ENCODE data around the gene BATF2. TPM values are rescaled to one million over a fixed set of nuclear protein-coding genes. Genes with fewer than 3 reads are reported as not detected.

The BATF2 gene
- polyA plus RNA-seq, 1 of the 3 experiments (the other 2 are of a cell fraction): 0.20 TPM

GRCh38 chr11:64999478-64999877 is 2.7 kb upstream of the BATF2 start (continued):
- TF ChIP-seq IRF3 (IDR thresholded peaks at IDR 0.05; ENCODE audit: low read depth, low read length) (no peak), RCOR1 (IDR thresholded peaks at IDR 0.05; ENCODE audit: low read length) (no peak), SMC3 (IDR thresholded peaks at IDR 0.05; ENCODE audit: low read depth, low read length) (no peak), NRF1 (IDR thresholded peaks at IDR 0.05; ENCODE audit: low read depth, low read length) (no peak), GABPA (IDR thresholded peaks at IDR 0.05; ENCODE audit: low read depth) (no peak), POLR2AphosphoS5 (IDR thresholded peaks at IDR 0.05; ENCODE audit: low read depth, low read length) (no peak)
- TF ChIP-seq, protein P1, sequence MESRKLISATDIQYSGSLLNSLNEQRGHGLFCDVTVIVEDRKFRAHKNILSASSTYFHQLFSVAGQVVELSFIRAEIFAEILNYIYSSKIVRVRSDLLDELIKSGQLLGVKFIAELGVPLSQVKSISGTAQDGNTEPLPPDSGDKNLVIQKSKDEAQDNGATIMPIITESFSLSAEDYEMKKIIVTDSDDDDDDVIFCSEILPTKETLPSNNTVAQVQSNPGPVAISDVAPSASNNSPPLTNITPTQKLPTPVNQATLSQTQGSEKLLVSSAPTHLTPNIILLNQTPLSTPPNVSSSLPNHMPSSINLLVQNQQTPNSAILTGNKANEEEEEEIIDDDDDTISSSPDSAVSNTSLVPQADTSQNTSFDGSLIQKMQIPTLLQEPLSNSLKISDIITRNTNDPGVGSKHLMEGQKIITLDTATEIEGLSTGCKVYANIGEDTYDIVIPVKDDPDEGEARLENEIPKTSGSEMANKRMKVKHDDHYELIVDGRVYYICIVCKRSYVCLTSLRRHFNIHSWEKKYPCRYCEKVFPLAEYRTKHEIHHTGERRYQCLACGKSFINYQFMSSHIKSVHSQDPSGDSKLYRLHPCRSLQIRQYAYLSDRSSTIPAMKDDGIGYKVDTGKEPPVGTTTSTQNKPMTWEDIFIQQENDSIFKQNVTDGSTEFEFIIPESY (IDR thresholded peaks at IDR 0.05; ENCODE audit: borderline replicate concordance, low read depth): no peak

DNA sequence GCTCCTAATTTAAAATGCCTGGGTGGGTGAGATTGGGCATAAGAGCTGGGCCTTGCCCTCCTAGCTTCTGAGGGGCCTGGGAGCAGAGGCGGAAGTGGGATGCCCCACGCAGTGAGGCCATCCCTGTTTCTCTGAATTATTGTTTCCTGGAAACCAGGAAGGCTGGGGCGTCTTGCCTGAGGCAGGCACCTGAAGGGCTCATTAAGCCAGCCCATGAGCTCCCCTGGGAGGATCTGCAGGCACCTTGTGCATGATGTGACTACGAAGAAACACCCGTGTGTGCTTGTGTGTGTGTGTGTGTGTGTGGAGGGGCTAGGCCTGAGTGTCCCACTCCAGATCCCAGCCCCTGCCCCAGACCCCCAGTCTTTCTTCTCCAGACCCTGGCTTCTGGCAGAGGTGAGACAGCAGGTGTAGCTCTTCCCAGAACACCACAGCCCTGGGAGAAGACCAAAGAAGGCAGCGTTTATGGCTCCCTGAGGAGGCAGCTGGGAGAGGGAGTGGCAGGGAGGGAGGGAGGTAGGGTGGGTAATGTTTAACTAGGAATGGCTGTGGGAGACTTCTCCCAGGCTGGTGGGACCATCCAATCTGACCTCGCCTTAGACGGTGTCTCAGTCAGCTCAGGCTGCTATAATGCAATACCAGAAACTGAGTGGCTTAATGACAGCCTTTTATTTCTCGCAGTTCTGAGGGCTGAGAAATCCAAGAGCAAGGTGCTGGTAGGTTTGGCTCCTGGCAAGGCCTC is 2.1 kb upstream of the BATF2 start:
- no peaks in the 10 kb centered on the region for H3K9me2 ChIP-seq
- no peaks in the 10 kb centered on the region for H3F3A ChIP-seq (replicated peaks; ENCODE audit: insufficient read depth)
- H3K79me2 ChIP-seq (ENCODE audit: insufficient read depth): no peaks in the 10 kb centered on the region
- H3K27ac ChIP-seq (ENCODE audit: low read depth in 2 of 2, low read length in 1 of 2): no peak overlapping the region
- H3K9me3 ChIP-seq: no peaks in the 10 kb centered on the region
- no peaks in the 10 kb centered on the region for H4K20me1 ChIP-seq (ENCODE audit: insufficient read depth)
- TF ChIP-seq GATA2 (CRISPR knock-in tag; IDR thresholded peaks at IDR 0.05): no peak
- TF ChIP-seq YY1 (IDR thresholded peaks at IDR 0.05; ENCODE audit: low read depth): no peak
- TF ChIP-seq SMC3 (IDR thresholded peaks at IDR 0.05; ENCODE audit: low read depth, low read length): no peak
- TF ChIP-seq, protein P1 (IDR thresholded peaks at IDR 0.05; ENCODE audit: borderline replicate concordance, low read depth): no peak
- no peak for TF ChIP-seq PBX3 (IDR thresholded peaks at IDR 0.05)
- TF ChIP-seq, protein P2, sequence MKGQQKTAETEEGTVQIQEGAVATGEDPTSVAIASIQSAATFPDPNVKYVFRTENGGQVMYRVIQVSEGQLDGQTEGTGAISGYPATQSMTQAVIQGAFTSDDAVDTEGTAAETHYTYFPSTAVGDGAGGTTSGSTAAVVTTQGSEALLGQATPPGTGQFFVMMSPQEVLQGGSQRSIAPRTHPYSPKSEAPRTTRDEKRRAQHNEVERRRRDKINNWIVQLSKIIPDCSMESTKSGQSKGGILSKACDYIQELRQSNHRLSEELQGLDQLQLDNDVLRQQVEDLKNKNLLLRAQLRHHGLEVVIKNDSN (IDR thresholded peaks at IDR 0.05; ENCODE audit: borderline replicate concordance, low read depth): no peak
- no peak for TF ChIP-seq RCOR1 (IDR thresholded peaks at IDR 0.05; ENCODE audit: low read length)
- no peak for TF ChIP-seq NFIC (IDR thresholded peaks at IDR 0.05; ENCODE audit: borderline replicate concordance)
- H3K4me1 ChIP-seq (ENCODE audit: control insufficient read depth in 1 of 2, insufficient read depth in 2 of 2, low read depth in 1 of 2, low read length in 1 of 2): no peaks in the 10 kb centered on the region; a peak in 1 of 4 replicates
- 66% methylated on average over 5 of the region's 9 CpGs for WGBS (ENCODE audit: low lambda C conversion rate)
- no peak overlapping the region for H3K9ac ChIP-seq
- ChIA-PET POLR2A (no interaction called here), CTCF (interaction anchor here (0.7 to 2.3 kb wide), 7 partner anchors 14 to 113 kb away, joined by 3 to 12 read pairs (median 3); partner anchors contain the start of genes ARL2, SAC3D1 and TM7SF2)
- DNase-seq: no peak
- H2AFZ ChIP-seq (ENCODE audit: low read depth): no peak overlapping the region
- no peak overlapping the region for H3K4me3 ChIP-seq (ENCODE audit: low read depth in 2 of 2, low read length in 1 of 2)
- H3K27me3 ChIP-seq (ENCODE audit: insufficient read depth): no peaks in the 10 kb centered on the region
- H3K36me3 ChIP-seq (replicated peaks in 1 of 2; ENCODE audit: control insufficient read depth in 1 of 2, insufficient read depth in 2 of 2, low read length in 1 of 2): no peaks in the 10 kb centered on the region
- no peak overlapping the region for H3K4me2 ChIP-seq

Measured in SK-N-SH (cell line).